ENCODE results near the gene AK8.
"Not testable (repeated sequence)": the region's sequence is repeated elsewhere in the genome, so short reads cannot be mapped to it uniquely, and the experiment has no call there.

The AK8 gene

DNA sequence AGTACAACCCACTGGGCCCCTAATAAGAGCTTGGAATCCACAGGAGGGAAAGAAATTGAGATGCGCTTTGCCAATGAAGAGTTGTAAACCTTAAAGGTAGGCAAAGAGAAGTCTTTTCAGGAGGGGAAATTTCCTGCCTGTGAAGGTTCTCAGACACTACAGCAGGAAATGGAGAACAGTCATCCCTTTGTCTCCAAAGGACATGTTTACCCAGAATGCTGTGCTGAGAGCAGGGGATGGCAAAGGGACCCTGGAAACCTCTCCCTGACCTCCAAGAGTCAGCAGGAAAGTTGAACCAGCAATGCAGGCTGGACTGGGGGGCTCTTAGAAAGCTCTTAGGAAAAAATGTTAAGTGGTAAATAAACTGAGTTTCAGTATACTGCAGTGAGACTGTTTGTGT is 103.2 kb downstream of the AK8 start:
- no peak for DNase-seq (ENCODE audit: low read depth in 4 of 4, low spot score in 1 of 4)

DNA sequence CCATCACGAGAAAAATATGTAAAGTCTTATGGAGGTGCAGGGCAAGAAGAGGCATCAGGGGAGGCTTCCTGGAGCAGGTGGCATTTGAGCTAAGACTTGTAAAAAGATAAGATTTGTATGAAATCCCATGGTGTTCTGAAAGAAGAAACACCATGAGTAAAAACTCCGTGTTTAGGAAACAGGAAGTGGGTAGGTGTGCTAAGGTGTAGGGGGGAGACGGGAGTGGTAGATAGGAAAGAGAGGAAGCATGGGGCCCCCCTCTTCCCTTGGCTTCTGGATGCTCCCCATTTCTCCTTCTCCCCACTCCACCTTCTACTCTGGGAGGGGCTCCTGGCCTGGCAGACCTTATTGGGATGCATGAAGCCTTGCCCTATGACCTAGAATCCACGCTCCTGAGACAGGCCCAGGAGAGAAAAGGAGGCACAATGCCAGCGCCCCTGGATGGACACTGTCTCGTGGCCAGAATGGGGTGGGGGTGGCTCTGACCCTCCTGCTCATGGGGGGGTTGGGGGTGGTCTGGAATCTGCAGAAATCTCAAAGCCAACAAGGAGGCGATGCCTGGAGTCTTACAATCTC is 104.2 kb downstream of the AK8 start:
- DNase-seq (ENCODE audit: low read depth in 4 of 4, low spot score in 1 of 4), result no peak

DNA sequence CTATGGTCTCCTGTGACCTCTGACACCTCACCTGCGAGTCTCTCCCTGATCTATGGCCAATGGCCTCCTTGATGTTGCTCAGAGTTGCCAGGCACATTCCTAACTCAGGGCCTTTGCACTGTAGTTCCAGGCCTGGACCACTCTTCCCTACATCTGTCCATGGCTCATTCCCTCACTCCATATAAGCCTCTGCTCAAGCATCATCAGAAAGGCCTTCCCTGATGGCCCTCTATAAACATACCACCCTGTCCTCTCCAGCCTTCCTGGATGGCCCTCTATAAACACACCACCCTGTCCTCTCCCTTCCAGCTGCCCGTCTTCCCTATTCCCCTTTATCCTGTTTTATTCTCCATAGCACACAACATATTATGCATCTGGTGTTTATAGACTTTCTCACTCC is 105.0 kb downstream of the AK8 start:
- DNase-seq (ENCODE audit: low read depth in 4 of 4, low spot score in 1 of 4), result no peak

DNA sequence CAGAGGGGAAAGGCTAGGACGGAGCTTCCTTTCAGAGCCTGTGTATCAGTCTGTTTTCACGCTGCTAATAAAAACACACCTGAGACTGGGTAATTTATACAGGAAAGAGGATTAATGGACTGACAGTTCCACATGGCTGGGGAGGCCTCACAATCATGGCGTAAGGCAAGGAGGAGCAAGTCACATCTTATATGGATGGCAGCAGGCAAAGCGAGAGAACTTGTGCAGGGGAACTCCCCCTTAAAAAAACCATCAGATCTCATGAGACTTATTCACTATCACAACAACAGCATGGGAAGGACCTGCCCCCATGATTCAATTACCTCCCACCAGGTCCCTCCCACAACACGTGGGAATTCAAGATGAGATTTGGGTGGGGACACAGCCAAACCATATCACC is 106.3 kb downstream of the AK8 start:
- not testable (repeated sequence) for DNase-seq (ENCODE audit: low read depth in 4 of 4, low spot score in 1 of 4)

DNA sequence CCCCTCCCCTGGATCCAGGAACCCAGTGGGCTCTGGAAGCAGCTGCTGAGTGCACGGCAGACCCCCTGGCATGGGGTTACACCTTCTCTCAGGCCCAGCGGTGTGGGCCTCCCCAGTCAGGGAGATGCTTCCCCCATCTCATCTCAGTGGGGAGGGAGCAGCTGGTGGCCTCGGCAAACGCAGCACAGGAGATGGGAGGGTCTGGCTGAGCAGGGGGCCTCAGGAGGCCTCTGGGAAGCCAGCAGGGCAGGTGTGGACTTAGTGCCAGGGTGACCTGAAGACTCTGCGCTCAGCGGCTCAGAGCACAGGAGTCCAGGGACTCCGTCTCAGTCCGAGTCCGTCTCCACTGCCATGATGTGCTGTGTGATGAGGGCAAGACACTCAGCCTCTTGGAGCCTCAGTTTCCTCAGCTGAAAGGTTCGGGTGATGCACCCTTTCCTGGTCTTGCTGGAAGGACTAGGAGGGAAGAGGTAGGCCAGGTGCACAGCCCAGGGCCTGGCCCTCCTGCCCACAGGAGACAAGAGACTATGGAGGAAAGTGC is 107.2 kb downstream of the AK8 start:
- DNase-seq (ENCODE audit: low read depth in 4 of 4, low spot score in 1 of 4), result no peak

DNA sequence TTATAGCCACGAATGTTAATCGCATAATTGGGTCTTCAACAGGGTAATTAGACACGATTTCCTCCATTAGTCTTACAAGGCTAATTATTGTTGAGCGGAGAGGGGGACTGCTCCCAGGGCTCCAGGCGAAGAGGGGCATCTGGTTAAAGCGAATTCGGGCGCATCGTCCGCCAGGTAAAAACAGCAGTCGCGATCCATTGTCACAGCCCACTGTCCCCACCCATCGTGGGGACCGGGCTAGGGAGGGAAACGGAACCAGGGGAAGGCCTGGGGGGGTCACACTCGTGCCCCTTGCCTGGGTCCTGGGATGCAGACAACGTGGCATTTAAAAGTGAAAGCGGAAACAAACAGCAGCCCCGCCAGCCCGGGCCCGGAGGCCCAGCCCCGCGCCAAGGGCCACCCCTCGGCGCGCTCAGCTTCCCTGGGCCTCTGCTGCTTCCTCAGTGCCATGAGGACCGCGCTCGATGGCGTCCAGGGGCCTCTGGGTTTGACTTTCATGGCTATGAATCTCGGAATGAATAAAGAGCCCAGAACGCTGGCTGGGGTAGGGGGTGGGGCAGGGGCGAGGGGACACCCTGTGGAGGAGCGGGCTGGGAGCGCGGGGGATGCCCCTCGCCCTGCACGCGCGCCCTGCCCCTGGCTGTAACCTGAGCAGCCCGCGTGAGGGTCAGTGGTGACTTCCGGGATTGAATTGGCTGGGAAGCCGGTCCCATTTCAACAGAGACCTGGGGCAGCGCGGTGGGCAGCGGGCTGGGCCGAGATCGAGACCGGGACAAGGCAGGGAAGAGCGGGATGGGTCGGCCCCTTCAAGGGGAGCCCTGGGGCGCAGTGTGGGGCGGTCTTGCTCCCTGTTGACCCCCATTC is 107.9 kb downstream of the AK8 start:
- DNase-seq (ENCODE audit: low read depth in 4 of 4, low spot score in 1 of 4), result peak in 3 of 4 experiments; percentile 21 to 37 (median 36)

DNA sequence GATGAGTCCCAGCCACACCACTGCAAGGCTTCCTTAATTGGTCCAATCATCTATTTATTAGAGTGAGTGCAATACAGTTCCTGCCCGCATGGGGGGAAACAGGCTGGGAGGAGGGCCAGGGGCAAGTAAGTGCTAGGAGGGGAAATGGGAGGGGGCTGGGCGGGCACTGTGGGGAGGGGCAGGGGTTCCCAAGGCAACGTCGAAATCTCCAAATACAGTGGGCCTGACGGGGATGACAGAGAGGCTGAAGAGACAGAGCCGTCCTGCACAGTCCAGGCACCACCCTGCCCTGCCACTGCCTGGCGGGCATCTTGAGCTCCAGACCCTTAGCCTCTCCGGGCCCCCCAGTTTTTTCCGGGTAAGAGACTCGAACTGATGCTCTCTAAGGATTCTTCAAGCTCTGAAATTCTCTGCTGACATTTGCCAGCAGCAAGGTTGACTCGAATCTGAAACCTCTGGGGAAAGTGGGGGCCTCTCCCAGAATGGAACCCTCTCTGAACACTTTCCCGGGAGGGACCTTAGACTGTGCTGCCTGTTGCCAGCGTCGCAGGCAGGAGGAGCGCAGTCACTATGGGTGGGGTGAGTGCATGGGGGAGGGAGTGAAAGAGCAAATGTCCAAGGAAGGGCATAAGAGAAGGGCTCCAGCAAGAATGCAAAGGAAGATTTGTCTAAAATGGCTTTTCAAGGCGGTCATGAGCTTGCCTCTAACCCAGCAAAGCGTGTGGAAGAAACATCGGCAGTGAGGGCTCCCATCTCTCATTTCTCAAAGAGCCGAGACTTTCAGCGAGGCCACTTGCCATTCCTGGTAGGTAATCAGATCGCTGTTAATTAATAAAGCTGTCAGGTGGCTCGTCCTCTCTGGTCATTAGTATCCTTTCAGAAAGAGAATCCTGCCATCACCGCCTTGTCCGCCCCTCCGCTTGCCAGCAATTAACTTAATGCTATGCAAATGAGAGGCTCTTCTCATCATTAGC is 108.9 kb downstream of the AK8 start:
- peak in 3 of 4 experiments; percentile 21 to 59 (median 35) for DNase-seq (ENCODE audit: low read depth in 4 of 4, low spot score in 1 of 4)

DNA sequence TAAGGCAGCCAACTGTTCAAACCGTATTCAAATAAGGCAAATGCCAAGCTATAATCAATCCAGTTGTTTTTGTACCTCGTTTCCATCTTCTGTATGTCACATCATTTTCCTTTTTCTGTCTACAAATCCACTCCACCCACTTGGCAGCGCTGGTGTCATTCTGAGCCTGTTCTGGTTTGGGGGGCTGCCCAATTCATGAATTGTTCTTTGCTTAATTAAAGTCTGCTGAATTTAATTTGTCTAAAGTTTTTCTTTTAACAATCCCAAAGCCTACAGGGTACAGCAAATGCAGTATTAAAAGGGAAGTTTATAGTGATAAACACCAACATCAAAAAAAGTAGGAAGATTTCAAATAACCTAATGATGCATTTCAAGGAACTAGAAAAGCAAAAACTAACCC is 114.5 kb downstream of the AK8 start:
- DNase-seq (ENCODE audit: low read depth in 4 of 4, low spot score in 1 of 4), result no peak

DNA sequence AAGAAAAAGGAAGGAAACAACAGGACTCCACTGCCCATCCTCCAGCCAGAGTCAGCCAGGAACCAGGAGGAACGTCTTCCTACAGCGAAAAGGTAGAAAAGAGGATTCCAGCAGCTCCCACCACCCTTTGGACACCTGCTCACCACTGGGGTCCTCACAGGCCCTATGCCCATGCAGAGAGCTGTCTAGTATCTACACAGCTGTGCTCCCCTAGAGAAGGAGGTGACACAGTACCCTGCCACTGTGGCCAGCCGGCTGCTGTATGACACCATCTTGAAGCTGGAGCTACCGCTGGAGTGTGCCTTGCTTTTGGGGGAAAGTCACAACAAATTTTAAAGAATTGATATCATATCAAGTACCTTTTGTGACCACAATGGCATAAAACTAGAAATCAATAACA is 115.2 kb downstream of the AK8 start:
- DNase-seq (ENCODE audit: low read depth in 4 of 4, low spot score in 1 of 4), result no peak

DNA sequence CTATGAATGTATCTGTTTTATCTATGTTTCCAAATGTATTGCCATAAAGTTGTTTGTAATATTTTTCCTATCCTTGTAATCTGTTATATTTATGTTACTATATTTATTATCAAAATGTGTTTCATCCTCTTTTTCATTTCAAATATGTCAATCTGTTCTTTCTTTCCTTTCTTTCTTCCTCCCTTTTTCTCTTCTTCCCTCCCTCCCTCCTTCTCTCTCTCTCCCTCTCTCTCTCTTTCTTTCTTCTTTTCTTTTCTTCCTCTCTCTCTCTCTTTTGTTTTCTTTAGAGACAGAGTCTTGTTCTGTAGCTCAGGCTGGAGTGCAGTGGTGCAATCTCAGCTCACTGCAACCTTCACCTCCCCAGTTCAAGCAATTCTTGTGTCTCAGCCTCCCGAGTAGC is 116.5 kb downstream of the AK8 start:
- DNase-seq (ENCODE audit: low read depth in 4 of 4, low spot score in 1 of 4), result no peak

DNA sequence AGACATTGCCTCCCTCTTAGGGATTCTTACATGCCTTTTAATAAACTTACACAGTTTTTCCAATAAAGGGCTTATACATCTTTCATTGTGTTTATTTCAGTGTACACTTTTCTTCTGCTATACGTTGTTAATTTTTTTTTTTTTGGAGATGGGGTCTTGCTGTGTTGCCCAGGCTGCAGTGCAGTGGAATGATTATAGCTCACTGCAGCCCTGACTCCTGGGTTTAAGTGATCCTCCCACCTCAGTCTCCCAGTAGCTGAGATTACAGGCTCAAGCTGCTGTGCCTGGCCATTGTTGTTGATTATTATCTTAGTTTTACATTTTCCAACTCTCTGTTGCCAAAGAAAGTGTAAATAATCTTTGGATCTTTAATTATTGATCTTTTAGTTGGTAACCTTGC is 118.0 kb downstream of the AK8 start:
- no peak for DNase-seq (ENCODE audit: low read depth in 4 of 4, low spot score in 1 of 4)

DNA sequence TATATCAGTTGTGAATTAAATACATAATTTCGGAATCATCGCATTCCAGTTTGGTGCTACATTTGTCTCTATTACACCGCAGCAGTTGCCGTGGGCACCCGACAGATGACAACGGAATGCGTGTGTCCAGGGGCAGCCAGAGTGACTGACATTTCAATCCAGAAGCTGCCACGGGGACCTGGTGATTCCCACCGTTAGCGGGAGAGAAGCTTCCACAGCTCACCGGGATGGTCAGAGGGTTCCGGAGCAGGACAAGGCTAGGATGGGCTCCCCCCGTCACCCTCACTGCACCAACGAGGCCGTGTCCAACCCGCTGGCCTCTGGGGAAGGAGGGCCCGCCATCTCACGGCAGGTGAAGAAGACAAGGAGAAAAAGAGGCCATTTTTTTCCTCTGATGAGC is 121.1 kb downstream of the AK8 start:
- DNase-seq (ENCODE audit: low read depth in 4 of 4, low spot score in 1 of 4), result no peak

DNA sequence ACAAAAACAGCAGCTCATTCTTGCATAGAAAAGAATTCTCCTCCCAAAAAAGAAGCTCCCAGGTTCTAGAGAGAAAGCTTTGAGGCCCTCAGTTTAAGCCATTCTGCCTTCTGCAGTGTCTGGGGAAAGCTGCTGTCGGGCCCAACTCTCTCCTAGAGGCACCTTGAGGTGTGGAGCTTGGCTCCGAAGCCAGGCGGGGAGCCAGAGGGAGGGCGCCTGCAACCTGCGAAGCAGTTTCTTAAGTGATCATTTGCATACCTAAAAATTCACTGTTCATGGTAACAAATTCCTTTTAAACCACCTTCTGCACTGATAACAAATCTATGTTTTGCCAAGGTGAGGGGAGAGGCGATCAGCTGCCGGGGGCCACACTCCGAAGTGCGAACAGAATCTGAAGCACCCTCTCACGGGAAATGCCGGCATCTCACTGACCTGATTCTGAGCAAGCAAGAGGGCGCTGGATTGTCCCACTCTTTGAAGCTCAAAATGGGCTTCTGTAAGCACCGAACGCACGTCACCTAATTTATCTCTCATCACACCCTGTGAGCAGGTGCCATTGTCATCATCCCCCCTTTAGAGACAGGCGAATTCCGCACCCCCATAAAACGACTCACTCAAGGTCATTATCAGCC is 121.8 kb downstream of the AK8 start:
- DNase-seq (ENCODE audit: low read depth in 4 of 4, low spot score in 1 of 4), result no peak

DNA sequence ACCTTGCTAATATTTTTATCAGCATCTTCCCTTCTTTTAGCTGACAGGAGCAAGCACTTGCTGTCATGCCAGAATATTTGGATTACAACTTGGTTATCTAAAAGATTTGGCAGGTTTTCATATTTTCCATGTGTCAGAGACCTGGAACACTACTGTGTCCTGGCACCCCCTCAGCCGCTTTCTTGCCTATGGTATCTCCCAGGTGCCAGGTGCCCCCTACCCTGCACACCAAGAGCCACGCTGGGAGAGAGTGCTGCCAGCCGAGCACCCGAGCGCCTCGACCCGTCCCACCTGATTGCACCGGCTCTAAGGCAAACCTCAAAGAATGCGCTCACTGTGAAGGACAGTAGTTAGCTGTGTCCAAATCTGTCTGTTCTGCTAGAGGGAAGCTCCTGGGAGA is 123.0 kb downstream of the AK8 start:
- no peak for DNase-seq (ENCODE audit: low read depth in 4 of 4, low spot score in 1 of 4)

DNA sequence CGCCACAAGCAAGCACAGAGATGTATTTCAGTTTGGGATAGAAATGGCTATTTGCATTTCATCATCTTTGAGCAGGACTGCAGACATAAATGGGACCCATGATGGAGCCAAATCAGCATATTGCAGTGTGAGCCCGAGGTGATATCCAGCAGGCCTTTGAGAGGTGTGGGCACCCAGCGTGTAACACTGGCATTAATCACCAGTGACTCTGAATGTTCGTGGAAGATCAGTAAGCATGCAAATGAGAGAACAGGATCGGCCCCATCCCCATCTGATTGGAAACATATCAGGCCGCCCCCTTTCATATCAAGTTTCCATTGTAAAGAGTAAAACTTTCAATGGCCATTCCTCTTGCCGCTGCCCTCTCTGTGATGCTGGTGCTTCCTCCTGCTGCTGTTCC is 123.8 kb downstream of the AK8 start:
- DNase-seq (ENCODE audit: low read depth in 4 of 4, low spot score in 1 of 4), result no peak

DNA sequence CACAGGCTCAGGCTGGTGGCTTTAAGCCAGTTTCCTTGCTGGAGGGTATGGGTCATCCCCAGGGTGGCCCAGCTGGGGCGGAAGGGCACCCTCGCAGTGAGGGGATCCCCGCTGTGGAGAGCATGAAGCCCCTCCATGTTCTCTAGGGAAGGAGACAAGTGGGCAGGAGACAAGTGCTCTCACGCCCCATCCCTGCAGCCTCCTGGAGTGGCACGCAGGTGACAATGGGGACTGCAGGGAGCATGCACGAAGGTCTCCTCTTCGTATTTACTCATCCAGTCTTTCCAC is 124.5 kb downstream of the AK8 start:
- DNase-seq (ENCODE audit: low read depth in 4 of 4, low spot score in 1 of 4), result no peak

DNA sequence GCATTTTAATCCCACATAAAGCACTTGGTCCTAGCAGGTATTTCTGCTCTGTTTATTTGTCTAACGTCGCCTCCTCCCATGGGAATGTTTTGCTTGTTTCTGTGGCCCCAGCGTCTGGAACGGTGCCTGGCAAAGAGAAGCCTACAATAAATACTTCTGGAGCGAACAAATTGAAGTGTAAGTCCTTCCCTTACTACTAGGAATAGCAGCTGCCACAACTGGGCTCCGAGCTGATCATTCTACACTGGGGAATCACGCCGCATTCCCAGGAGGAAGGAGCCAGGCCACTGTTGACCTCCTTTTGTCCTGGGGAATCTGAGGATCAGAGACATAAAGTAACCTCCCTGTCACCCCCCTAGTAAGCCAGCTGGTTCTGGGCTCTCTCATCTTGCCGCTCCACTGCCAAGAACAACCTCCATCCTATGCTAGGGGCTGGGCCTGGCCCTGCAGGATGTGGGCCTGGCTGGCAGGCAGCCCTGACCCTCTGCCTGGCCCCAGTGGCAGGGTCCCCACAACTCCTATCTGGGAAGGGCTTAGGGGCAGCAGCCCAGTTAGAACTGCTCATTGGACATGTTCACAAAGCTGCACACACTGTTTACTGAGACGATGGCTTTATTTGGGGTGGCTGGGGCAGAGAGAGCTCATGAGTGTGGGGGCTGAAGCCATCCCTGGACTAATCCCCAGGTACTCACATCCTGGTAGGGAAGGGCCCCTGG is 125.0 kb downstream of the AK8 start:
- DNase-seq (ENCODE audit: low read depth in 4 of 4, low spot score in 1 of 4), result no peak

DNA sequence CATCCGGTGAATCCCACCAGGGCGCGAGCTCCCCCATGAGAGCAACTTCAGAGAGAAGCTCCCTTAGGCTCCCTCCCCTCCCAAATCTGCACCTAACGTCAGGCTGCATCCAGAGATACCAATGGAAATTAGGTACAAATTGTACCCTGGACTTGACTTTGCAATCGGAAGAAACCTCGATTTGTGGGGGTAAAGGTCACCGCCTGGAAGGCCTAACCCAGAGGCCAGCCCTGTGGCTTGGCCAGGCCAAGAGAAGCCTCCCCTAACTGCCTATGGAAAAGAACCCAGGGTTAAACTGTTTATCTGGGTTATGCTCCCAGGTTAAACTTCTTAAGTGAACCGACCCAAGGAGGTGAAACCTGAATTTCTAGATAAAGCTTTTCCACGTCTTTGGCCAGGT is 127.4 kb downstream of the AK8 start:
- DNase-seq (ENCODE audit: low read depth in 4 of 4, low spot score in 1 of 4), result no peak

DNA sequence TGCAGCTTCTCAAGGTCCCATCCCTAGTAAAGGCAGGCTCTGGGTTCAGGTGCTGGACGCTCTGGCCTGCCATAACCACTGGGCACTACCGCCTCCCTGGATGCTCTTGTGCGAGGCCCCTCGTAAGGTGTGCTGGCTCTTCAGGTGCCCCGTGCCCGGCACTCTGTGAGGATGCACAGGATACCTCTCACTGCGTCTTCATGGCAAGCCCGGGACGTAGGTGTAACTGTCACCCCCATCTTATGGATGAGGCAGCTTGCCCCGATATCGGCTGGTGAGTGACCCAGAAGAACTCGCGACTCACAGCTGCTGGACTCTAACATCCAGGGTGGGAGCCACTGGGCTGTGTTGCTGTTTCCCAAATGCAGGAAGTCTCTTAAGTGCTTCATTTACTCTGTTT is 128.8 kb downstream of the AK8 start:
- DNase-seq (ENCODE audit: low read depth in 4 of 4, low spot score in 1 of 4), result no peak

DNA sequence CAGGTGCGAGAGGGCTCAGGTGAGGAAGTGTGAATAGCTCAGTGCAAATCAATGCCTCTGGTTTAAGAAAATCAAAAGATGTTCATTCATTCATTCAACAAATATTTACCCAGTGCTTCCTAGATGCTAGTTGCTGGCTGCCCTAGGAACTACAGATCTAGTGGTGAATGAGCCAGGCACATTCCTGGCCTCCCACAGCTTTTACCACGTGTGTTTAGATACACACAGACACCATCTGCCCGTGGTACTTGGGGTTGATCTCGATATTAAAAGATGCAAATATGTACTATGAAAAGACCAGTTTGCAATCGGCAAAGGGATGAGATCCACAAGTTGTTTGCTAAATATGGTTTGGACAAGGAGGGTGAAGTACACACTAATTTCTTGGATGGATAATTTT is 129.6 kb downstream of the AK8 start:
- DNase-seq (ENCODE audit: low read depth in 4 of 4, low spot score in 1 of 4), result no peak
